Activated B cell treated with CpG ODN at 0.5 μM for 24 hours (primary cell): ENCODE measurements around the gene HAGHL. TPM values are rescaled to one million over a fixed set of nuclear protein-coding genes. Genes with fewer than 3 reads are reported as not detected.

Source experiments
- ATAC-seq: fragments of 200-7000 bp; cut with Tn5 transposase; one replicate; pipeline ENCODE4 v1.10.0; 2021; ENCODE audit warnings: low read depth, mild to moderate bottlenecking, moderate library complexity
- CTCF ChIA-PET: fragments of 350-600 bp; sonication (Branson Sonifier 250); formaldehyde crosslinking; loops from one replicate; lab custom pipeline; 2021; ENCODE audit warnings: antibody characterized with exemption; lab: Charles Lee
- POLR2A ChIA-PET: fragments of 350-600 bp; sonication (Branson Sonifier 250); formaldehyde crosslinking; loops from one replicate; lab custom pipeline; 2021; ENCODE audit warnings: antibody characterized with exemption; lab: Charles Lee
- DNase-seq: peaks from one replicate; pipeline ENCODE4 v3.0.0; 2022
- H3K27ac Mint-ChIP-seq: one replicate; pipeline ENCODE4 v1.8.0; 2020; ENCODE audit warnings: mixed read lengths
- H3K27me3 Mint-ChIP-seq: one replicate; pipeline ENCODE4 v1.8.0; 2021; ENCODE audit warnings: mixed read lengths
- H3K36me3 Mint-ChIP-seq: one replicate; pipeline ENCODE4 v1.8.0; 2021; ENCODE audit warnings: low read depth, mixed read lengths
- H3K4me1 Mint-ChIP-seq: one replicate; pipeline ENCODE4 v1.8.0; 2021; ENCODE audit warnings: mixed read lengths
- H3K4me3 Mint-ChIP-seq: one replicate; pipeline ENCODE4 v1.8.0; 2020; ENCODE audit warnings: mild to moderate bottlenecking, mixed read lengths
- H3K9me3 Mint-ChIP-seq: one replicate; pipeline ENCODE4 v1.8.0; 2020; ENCODE audit warnings: mixed read lengths
- intact Hi-C: fragments of 100-400 bp; cut with micrococcal nuclease; formaldehyde crosslinking; loops from one replicate; pipeline ENCODE4 v1.15.1; 2024
- total RNA-seq: library from RNA; stranded (reverse); gene quantifications from 2 replicates; pipeline ENCODE4 v1.2.3, GENCODE V29; 2022
- TF ChIP-seq, protein P1 (sequence below): fragments of 200-600 bp; IDR thresholded peaks from one replicate; pipeline ENCODE4 v1.8.0; 2022; ENCODE audit warnings: antibody characterized with exemption, mild to moderate bottlenecking

HAGHL gene
- total RNA-seq, 1 donor from 2014 or later: 10.9 TPM

DNA sequence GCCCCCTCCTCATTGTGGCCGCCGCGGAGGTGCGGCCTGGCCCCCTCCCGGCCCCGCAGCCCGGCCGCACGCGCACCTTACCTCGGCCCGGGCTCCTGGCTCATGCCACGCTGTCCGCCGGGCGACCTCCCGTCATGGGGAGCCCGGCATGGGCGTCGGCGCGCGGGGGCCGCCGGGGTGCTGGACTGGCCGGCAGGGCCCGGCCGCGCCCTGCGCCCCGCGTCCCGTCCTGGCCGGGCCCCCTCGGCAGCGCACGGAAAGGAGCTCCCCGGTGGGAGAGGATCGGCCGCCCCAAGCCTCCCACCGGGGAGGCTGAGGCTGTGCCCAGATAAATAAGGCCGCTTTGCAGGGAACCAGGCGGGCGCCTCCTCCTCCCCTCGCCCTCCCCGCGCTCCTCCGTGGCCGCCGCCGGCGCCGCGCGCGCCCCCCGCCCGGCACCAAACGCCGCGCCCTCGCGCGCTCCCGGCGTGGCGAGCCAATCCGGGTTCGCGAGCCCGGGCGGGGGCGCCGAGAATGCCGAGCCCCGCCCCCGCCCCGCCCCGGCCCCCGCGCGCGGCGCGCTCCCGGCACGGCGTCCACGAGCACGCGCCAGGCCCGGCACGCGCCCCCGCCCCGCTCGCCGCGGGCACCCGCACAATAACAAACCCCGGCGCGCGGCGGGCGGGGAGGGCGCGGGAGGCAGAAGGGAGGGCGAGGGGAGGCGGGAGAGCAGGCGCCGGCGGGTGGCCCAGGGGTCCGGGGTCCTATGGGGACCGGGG, 21.3 kb upstream of the HAGHL start, which contains the start of gene FBXL16:
FBXL16 (minus strand) TSS at position 371 of the 758 bp plus-strand sequence. CDS start 8,396 bp downstream, outside the sequence.
- Mint-ChIP-seq H3K27me3 (peaks cover 46% of the 10 kb centered on the region), H3K36me3 (no peaks in the 10 kb centered on the region), H3K9me3 (no peaks in the 10 kb centered on the region), H3K4me1 (peaks cover 4% of the 10 kb centered on the region), H3K4me3 (no peak within 1 kb of the TSS), H3K27ac (no peak within 1 kb of the TSS)
- ChIA-PET CTCF (no interaction called here), POLR2A (no interaction called here)
- intact Hi-C loops: no loop called here
- DNase-seq (no peak), ATAC-seq (no peak)
- TF ChIP-seq, protein P1, sequence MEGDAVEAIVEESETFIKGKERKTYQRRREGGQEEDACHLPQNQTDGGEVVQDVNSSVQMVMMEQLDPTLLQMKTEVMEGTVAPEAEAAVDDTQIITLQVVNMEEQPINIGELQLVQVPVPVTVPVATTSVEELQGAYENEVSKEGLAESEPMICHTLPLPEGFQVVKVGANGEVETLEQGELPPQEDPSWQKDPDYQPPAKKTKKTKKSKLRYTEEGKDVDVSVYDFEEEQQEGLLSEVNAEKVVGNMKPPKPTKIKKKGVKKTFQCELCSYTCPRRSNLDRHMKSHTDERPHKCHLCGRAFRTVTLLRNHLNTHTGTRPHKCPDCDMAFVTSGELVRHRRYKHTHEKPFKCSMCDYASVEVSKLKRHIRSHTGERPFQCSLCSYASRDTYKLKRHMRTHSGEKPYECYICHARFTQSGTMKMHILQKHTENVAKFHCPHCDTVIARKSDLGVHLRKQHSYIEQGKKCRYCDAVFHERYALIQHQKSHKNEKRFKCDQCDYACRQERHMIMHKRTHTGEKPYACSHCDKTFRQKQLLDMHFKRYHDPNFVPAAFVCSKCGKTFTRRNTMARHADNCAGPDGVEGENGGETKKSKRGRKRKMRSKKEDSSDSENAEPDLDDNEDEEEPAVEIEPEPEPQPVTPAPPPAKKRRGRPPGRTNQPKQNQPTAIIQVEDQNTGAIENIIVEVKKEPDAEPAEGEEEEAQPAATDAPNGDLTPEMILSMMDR: no peak

- ChIA-PET POLR2A (interaction anchor here (2.2 kb wide), 1 partner anchor 16 kb away, joined by 5 read pairs; the partner anchor contains the start of gene WDR24), CTCF (no interaction called here)
- TF ChIP-seq, protein P1: no peak
- DNase-seq (no peak), ATAC-seq (no peak)
- intact Hi-C loops: no loop called here
- Mint-ChIP-seq H3K27me3 (peaks cover 43% of the 10 kb centered on the region), H3K36me3 (no peaks in the 10 kb centered on the region), H3K4me3 (no peak overlapping the region), H3K4me1 (peaks cover 4% of the 10 kb centered on the region), H3K27ac (no peak overlapping the region), H3K9me3 (no peaks in the 10 kb centered on the region)
Measured at GRCh38 chr16:706189-707061, 20.5 kb upstream of the HAGHL start.

DNA sequence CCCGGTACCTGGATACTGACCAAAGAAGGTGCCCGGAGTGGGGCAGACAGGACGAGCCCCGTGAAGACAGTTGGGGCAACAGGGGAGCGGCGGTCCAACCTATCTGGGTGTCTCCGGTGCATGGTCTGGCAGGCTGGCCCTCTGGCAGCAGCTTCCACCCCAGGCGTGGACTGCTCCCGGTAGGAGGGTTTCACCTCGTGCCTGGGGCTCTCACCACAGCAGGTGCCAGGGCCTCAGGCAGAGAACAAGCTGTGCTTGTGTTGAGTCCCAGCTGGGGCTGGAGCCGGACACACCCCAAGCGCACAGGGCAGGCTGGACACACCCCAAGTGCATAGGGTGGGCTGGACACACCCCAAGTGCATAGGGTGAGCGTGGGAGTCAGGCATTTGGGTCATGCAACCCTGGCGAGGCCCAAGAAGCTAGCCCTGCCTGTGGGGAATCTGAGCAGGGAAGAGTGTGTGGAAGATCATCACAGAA, 19.8 kb upstream of the HAGHL start:
- POLR2A ChIA-PET: interaction anchor here (2.2 kb wide), 1 partner anchor 17 kb away, joined by 5 read pairs; the partner anchor contains the start of gene WDR24
- intact Hi-C loops: no loop called here
- H3K27me3 Mint-ChIP-seq: peaks cover 38% of the 10 kb centered on the region
- no peaks in the 10 kb centered on the region for H3K36me3 Mint-ChIP-seq
- ATAC-seq: no peak
- CTCF ChIA-PET: no interaction called here
- TF ChIP-seq, protein P1: no peak
- H3K4me3 Mint-ChIP-seq: no peak overlapping the region
- H3K27ac Mint-ChIP-seq: no peak overlapping the region
- no peaks in the 10 kb centered on the region for H3K9me3 Mint-ChIP-seq
- DNase-seq: no peak
- H3K4me1 Mint-ChIP-seq: peaks cover 5% of the 10 kb centered on the region

DNA sequence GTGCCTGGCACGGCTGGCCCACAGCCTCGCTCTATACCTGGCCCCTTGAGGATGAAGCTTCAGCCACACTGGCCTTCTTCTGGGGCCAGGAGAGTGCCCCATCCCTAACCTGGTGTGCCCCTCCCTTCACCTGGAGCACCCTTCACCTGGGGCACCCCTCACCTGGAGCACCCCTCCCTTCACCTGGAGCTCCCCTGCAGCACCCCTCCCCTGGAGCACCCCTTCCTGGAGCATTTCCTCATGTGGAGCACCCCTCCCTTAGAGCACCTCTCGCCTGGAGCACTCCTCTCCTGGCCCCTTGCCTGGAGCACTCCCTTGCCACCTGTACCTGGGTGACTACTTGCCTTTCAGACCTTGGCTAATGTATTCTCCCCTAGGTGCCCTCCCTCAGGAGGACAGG, 18.9 kb upstream of the HAGHL start:
- no peak overlapping the region for H3K4me3 Mint-ChIP-seq
- ATAC-seq (no peak), DNase-seq (no peak)
- ChIA-PET CTCF (no interaction called here), POLR2A (interaction anchor here (2.2 kb wide), 1 partner anchor 18 kb away, joined by 5 read pairs; the partner anchor contains the start of gene WDR24)
- no peaks in the 10 kb centered on the region for H3K9me3 Mint-ChIP-seq
- peaks cover 8% of the 10 kb centered on the region for H3K4me1 Mint-ChIP-seq
- H3K27ac Mint-ChIP-seq: no peak overlapping the region
- H3K27me3 Mint-ChIP-seq: peaks cover 34% of the 10 kb centered on the region
- H3K36me3 Mint-ChIP-seq: no peaks in the 10 kb centered on the region
- intact Hi-C loops: no loop called here
- TF ChIP-seq, protein P1: no peak
